ENCODE results near the gene SDCCAG8. TPM values are rescaled to one million over a fixed set of nuclear protein-coding genes. Genes with fewer than 3 reads are reported as not detected.

Gene SDCCAG8
- total RNA-seq, 4 donors from 2014 or later = 17.5 to 37.6 (median 21.7) TPM

GRCh38 chr1:243267914-243268653 lies 12.2 kb downstream of the SDCCAG8 start:
- peak overlapping the region in 1 of 4 donors; percentile 15 for H3K27ac ChIP-seq
- DNase-seq = no peak
- peaks cover 0 to 27% (median 0%) of the 10 kb centered on the region in 3 donors for H3K36me3 ChIP-seq
- peaks cover 0 to 40% (median 7%) of the 10 kb centered on the region in 3 donors for H3K4me1 ChIP-seq
- no peak overlapping the region for H3K4me3 ChIP-seq
- H3K9me3 ChIP-seq = no peaks in the 10 kb centered on the region
- TF ChIP-seq CTCF (IDR thresholded peaks at IDR 0.05) (no peak), POLR2A (IDR thresholded peaks at IDR 0.05) (no peak)
- no peaks in the 10 kb centered on the region for H3K27me3 ChIP-seq
- WGBS, 2 donors = 51 to 54% methylated on average over 12 of the region's 12 CpGs
- intact Hi-C loops (cut with DNase I) = no loop called here

GRCh38 chr1:243268751-243269460 lies 13.1 kb downstream of the SDCCAG8 start:
- intact Hi-C loops (cut with DNase I) = no loop called here
- H3K27me3 ChIP-seq = no peaks in the 10 kb centered on the region
- DNase-seq = no peak
- WGBS, 2 donors = 74 to 90% methylated on average over 10 to 12 of the region's 13 CpGs
- no peak overlapping the region for H3K27ac ChIP-seq
- peaks cover 0 to 35% (median 0%) of the 10 kb centered on the region in 3 donors for H3K36me3 ChIP-seq
- peaks cover 0 to 33% (median 7%) of the 10 kb centered on the region in 3 donors for H3K4me1 ChIP-seq
- H3K9me3 ChIP-seq = no peaks in the 10 kb centered on the region
- no peak overlapping the region for H3K4me3 ChIP-seq
- TF ChIP-seq POLR2A (IDR thresholded peaks at IDR 0.05) (no peak), CTCF (IDR thresholded peaks at IDR 0.05) (no peak)

GRCh38 chr1:243269461-243269801 lies 13.6 kb downstream of the SDCCAG8 start:
- H3K4me3 ChIP-seq = no peak overlapping the region
- H3K27me3 ChIP-seq = no peaks in the 10 kb centered on the region
- WGBS, 2 donors = 87 to 94% methylated on average over 3 to 4 of the region's 4 CpGs
- no peaks in the 10 kb centered on the region for H3K9me3 ChIP-seq
- peaks cover 0 to 28% (median 3%) of the 10 kb centered on the region in 3 donors for H3K4me1 ChIP-seq
- intact Hi-C loops (cut with DNase I) = no loop called here
- no peak overlapping the region for H3K27ac ChIP-seq
- peaks cover 0 to 41% (median 0%) of the 10 kb centered on the region in 3 donors for H3K36me3 ChIP-seq
- no peak for DNase-seq
- TF ChIP-seq CTCF (IDR thresholded peaks at IDR 0.05) (no peak), POLR2A (IDR thresholded peaks at IDR 0.05) (no peak)

- Histone ChIP-seq H3K4me1 (peaks cover 0 to 22% (median 3%) of the 10 kb centered on the region in 3 donors), H3K27me3 (no peaks in the 10 kb centered on the region), H3K36me3 (peaks cover 0 to 49% (median 0%) of the 10 kb centered on the region in 3 donors), H3K27ac (no peak overlapping the region), H3K9me3 (no peaks in the 10 kb centered on the region), H3K4me3 (no peak overlapping the region)
- DNase-seq = no peak
- WGBS, 2 donors = 83 to 87% methylated on average over 6 of the region's 6 CpGs
- TF ChIP-seq POLR2A (IDR thresholded peaks at IDR 0.05) (no peak), CTCF (IDR thresholded peaks at IDR 0.05) (no peak)
- intact Hi-C loops (cut with DNase I) = no loop called here
These were observed 14.4 kb downstream of the SDCCAG8 start for GRCh38 chr1:243270097-243270864.

Measured in esophagus squamous epithelium (tissue), 5 donors.